Measurements from ENCODE around the gene RNF125.

The RNF125 gene

DNA sequence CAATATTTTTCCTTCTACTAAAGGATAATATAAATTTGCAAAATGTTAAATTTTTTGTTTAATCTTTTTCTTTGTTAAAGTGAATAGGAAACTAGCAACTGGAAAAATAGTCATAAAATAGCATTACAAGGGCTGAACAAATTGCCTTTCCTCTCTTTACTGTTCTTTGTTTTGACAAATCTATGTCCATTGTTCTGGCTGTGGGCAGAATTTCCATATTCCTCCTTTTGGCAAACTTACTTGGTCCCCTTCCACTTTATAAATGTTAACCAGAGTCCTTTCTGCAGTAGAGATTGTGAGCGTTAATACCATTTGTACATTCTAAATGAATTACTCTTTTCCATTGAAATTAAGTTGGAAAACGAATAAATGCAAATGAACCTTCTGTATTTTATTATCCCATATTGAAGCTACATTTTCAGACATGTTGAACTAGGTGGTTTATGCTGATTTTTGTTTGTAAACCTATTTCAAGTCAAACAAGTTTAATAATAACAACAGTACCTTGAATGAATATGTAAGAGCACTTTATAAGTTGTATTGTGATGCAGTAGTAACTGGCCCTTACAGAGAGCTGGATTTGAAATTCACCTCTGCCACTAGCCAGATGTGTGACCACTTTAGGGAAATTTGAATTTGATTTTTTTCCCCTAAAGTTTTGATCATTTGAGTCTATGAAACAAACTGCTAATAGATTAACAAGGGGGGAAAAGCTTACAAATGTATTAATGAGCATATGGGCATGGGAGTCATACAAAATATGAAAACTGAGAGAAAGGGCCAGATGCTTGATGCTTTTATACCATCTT, 3.3 kb downstream of the RNF125 start:
- in situ Hi-C loops (cut with HindIII; ENCODE audit: low sequenced_read_pairs), result no loop called here

DNA sequence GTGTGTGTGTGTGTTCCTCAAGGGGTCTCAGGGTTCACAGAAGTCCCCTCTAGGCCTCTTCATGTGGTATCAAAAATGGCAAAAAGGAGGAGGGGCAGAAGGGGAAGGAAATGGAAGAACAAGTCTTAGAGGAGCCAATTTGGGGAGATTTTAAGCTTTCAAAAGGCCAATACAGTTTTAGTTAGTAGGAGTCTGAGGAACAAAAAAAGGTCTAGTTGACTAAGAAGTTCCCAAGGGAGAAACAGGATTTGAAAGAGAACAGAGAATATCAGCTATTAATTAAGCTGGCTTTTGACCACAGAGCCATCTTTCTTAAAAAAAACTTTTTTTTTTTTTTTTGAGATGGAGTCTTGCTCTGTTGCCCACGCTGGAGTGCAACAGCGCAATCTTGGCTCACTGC, 7.1 kb downstream of the RNF125 start:
- in situ Hi-C loops (cut with HindIII; ENCODE audit: low sequenced_read_pairs), result no loop called here

DNA sequence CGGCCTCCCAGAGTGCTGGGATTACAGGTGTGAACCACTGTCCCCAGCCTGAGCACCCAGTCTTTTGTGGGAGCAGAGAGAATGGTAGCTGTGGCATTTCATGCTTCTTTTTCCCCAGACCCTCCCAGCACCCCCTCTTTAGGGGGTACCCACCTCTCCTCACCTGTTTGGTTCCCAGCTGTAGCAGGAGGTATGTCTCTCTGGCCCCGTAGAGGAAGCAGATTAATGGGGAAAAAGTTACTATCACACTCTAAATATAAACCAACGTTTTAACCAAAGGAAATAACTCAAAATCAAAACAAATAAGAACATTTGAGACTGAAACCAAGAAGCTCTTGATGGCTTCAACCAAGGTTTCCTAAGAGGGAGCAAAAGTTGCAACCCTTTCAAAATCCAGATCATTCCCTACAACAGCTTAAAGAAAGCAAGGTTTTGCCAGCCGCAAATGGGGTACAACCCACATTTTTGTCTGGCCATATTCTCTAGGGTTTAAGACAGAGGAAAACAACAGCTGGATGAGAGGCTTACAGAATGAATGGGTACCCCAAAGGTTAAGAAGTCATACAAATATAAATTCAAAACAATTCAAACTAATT, 8.0 kb downstream of the RNF125 start:
- in situ Hi-C loops (cut with HindIII; ENCODE audit: low sequenced_read_pairs), result no loop called here

DNA sequence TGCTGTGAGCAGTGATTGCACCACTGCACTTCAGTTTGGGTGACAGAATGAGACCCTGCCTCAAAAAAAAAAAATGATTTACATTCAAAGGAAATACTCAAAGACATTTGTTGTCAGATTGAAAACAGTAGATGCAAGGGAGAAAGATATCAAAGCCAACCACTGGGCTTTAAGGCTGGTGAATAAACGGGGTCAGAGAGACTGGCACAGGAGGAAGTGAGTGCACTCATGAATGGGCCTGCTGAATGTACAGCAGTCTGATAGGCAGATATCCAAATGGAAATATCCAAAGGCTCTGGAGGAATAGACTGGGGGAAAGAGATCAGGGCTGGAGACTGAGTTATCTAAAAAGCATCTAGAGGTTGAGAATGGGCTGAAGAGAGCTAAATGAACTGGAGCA, 10.9 kb downstream of the RNF125 start:
- in situ Hi-C loops (cut with HindIII; ENCODE audit: low sequenced_read_pairs), result no loop called here

GRCh38 chr18:32032609-32033008, 14.0 kb downstream of the RNF125 start:
- in situ Hi-C loops (cut with HindIII; ENCODE audit: low sequenced_read_pairs), result no loop called here

GRCh38 chr18:32036506-32037180, 18.0 kb downstream of the RNF125 start:
- in situ Hi-C loops (cut with HindIII; ENCODE audit: low sequenced_read_pairs), result no loop called here

DNA sequence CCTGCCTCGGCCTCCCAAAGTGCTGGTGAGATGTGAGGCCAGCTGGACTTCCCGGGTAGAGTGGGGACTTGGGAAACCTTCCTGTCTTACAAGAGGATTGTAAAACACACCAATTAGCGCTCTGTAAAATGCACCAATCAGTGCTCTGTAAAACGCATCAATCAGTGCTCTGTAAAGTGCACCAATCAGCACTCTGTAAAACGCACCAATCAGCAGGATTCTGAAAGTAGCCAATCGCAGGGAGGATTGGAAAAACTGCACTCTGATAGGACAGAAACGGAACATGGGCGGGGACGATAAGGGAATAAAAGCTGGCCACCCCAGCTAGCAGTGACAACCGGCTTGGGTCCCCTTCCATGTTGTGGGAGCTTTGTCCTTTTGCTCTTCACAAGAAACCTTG, 19.0 kb downstream of the RNF125 start:
- in situ Hi-C loops (cut with HindIII; ENCODE audit: low sequenced_read_pairs), result no loop called here

DNA sequence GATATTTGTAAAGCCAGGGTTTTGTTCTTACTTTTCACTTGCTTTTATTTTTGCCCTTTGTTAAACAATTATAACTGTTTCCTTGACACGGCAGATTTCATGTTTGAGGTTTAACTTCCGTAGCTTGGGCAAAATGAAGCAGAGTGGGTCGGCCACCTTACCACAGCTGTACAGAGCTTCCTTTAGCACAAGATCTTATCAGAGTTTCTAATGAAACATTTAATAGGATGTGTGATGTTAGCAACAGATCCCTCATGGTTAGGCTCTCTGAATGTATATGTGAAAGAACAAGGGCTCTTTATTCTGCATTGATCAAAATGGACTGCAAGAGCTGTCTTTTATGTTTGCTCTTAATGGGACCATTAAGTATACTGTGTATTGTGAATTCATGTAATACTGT, 22.3 kb downstream of the RNF125 start:
- in situ Hi-C loops (cut with HindIII; ENCODE audit: low sequenced_read_pairs), result no loop called here

- in situ Hi-C loops (cut with HindIII; ENCODE audit: low sequenced_read_pairs), result no loop called here
These were observed 23.7 kb downstream of the RNF125 start for GRCh38 chr18:32042337-32042736.

DNA sequence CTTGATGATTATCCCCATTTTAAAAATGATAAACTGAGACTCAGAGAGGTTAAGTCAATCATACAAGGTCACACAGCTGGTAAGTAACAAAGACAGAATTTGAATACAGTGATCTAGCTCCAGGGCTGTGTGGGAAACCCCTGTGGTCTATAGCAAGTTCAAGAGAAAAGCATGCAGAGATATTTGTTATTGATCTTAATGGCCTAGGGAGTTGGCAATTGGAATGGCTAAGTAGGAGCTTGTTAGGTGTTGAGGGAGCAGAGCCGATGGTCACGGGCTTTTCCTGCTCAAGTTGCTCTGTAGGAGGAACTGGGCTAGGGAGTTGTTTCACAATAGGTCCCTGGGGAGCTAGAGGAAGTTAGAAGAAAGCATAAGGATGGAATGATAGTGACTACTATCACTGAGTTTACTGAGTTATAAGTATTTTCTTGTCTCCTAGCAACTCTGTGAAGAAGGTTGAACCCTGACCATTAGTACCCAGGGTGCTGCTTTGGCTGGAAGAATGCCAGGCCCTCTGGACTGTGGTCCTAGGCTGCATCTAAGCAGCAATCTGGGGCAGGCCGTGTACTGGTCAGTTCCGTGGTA, 30.0 kb downstream of the RNF125 start:
- in situ Hi-C loops (cut with HindIII; ENCODE audit: low sequenced_read_pairs), result no loop called here

DNA sequence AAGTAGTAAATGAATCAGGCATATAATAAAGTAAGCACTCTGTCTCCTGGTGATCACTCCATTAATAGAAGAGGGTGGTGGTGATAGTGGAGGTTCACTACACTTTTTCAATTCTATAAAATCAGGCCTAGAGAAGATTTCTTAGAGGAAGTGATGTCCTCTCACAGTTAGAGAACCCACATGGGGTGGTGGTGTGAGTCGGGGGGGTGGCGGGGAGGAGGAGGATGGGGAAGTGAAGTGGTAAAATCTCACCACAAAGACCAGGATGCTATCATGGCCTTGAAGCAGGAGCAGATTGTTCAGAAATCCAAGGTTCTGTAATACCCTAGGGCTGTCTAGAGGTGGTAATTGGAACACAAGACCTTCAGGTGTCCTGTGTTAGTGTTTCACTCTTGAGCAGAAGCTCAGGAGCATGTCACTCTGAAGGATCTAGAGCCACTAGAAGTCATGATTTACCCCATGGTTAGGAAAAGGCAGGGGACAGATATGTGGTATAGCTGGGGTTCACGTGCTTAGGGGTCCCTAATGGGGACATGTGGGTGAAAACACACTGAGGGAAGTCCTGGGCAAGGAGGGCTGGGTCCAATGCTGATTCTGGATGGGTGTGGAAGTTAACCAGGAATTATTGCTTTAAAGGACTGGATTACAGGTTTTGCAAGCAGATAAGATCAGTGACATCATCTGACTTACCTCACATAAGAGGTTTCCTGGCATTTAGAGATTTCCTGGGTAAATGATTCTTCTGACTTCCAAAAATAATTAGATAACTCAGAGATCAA, 31.0 kb downstream of the RNF125 start:
- in situ Hi-C loops (cut with HindIII; ENCODE audit: low sequenced_read_pairs), result no loop called here

GRCh38 chr18:32056613-32057358, 38.2 kb downstream of the RNF125 start:
- in situ Hi-C loops (cut with HindIII; ENCODE audit: low sequenced_read_pairs), result no loop called here

DNA sequence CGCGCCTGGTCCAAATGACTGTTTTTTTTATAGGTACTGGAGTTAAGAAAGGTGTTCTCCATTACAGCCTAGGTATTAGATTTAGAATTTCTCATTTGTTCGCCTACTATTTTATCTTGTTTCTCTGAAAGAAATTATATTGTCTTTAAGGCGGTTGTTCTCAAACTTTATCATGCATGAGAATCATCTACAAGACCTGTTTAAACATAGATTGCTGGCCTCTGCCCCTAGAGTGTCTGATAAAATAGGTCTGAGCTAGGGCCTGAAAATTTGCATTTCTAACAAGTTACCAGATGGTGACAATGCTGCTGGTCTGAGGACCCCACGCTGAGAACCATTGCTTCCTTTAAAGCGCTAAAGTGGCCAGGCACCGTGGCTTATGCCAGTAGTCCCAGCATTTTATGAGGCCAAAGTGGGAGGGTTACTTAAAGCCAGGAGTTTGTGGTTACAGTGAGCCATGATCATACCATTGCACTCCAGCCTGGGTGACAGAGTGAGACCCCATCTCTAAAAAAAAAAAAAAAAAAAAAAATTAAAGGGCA, 39.1 kb downstream of the RNF125 start:
- in situ Hi-C loops (cut with HindIII; ENCODE audit: low sequenced_read_pairs), result no loop called here

- in situ Hi-C loops (cut with HindIII; ENCODE audit: low sequenced_read_pairs), result no loop called here
These were observed 41.4 kb downstream of the RNF125 start for GRCh38 chr18:32060026-32060425.

- in situ Hi-C loops (cut with HindIII; ENCODE audit: low sequenced_read_pairs), result no loop called here
These were observed 48.9 kb downstream of the RNF125 start for GRCh38 chr18:32067375-32068167.

GRCh38 chr18:32072321-32072720, 53.7 kb downstream of the RNF125 start:
- in situ Hi-C loops (cut with HindIII; ENCODE audit: low sequenced_read_pairs), result no loop called here

DNA sequence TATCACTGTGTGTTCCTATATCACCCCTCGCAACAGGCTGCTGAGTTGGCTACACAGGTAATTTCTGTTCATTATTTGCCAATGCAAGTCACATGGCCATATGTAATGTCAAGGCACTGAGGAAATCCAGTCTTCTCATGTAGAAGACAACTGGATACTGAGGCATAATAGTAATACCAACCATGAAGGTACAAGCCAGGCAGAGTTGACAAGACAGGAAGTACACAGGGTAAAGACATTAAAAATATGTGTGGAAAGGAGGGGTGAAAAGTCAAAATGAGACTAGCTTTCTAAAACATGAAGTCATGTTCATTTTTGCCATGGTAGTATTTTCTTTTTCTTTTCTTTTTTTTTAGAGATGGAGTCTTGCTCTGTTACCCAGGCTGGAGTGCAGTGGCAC, 55.6 kb downstream of the RNF125 start:
- in situ Hi-C loops (cut with HindIII; ENCODE audit: low sequenced_read_pairs), result no loop called here

DNA sequence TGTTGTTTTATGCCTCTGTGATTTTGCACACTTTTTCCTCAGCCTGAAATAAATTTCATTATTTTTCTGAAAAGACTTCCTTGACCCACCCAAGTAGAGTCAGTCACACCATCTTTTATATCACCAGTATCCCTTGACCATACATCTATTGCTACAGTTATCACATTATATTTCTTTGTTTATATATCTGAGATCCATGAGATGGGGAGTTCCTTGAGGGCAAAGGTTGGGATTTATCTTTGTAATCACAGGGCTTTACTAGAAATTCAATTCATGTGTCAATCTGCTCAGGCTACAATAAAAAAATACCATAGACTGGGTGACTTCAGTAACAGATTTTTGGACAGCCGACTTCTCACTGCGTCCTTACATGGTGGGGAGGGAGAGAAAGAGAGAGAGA, 60.2 kb downstream of the RNF125 start:
- in situ Hi-C loops (cut with HindIII; ENCODE audit: low sequenced_read_pairs), result no loop called here

- in situ Hi-C loops (cut with HindIII; ENCODE audit: low sequenced_read_pairs), result no loop called here
These were observed 63.3 kb downstream of the RNF125 start for GRCh38 chr18:32081881-32082280.

Measured in endothelial cell of hepatic sinusoid (primary cell).